ENCODE results near the gene PAX5.

Gene PAX5

GRCh38 chr9:36816371-36816770 is 217.7 kb downstream of the PAX5 start:
- Histone ChIP-seq H3K9me3 (replicated peaks in 1 of 11) (peaks cover 0 to 9% (median 0%) of the 10 kb centered on the region in 11 experiments; a peak in 1 of 22 replicates), H3K27me3 (no peaks in the 10 kb centered on the region; a peak in 1 of 22 replicates), H3K4me3 (no peak overlapping the region), H3K4me1 (peaks cover 0 to 3% (median 0%) of the 10 kb centered on the region in 10 experiments; a peak in 2 of 20 replicates), H4K20me1 (no peaks in the 10 kb centered on the region), H3K9ac (no peak overlapping the region), H3K27ac (no peak overlapping the region), H3K4me2 (no peak overlapping the region), H3K36me3 (no peaks in the 10 kb centered on the region)
- no peak for TF ChIP-seq Cebpa-rat (IDR thresholded peaks at IDR 0.05)

- no peak overlapping the region for H3K4me3 ChIP-seq
- no peak overlapping the region for H3K4me2 ChIP-seq
- H3K36me3 ChIP-seq = no peaks in the 10 kb centered on the region
- no peak overlapping the region for H3K9ac ChIP-seq
- H3K27ac ChIP-seq = no peak overlapping the region
- H4K20me1 ChIP-seq = no peaks in the 10 kb centered on the region
- H3K4me1 ChIP-seq = peaks cover 0 to 3% (median 0%) of the 10 kb centered on the region in 10 experiments; a peak in 2 of 20 replicates
- no peak for TF ChIP-seq Cebpa-rat (IDR thresholded peaks at IDR 0.05)
- peaks cover 0 to 9% (median 0%) of the 10 kb centered on the region in 11 experiments; a peak in 1 of 22 replicates for H3K9me3 ChIP-seq (replicated peaks in 1 of 11)
- H3K27me3 ChIP-seq = no peaks in the 10 kb centered on the region; a peak in 1 of 22 replicates
Observed at GRCh38 chr9:36815566-36816348, 218.3 kb downstream of the PAX5 start.

GRCh38 chr9:36815023-36815422 is 219.0 kb downstream of the PAX5 start:
- Histone ChIP-seq H3K9ac (no peak overlapping the region), H3K27me3 (no peaks in the 10 kb centered on the region; a peak in 1 of 22 replicates), H4K20me1 (no peaks in the 10 kb centered on the region), H3K4me2 (no peak overlapping the region), H3K4me3 (no peak overlapping the region), H3K4me1 (peaks cover 0 to 5% (median under 1%) of the 10 kb centered on the region in 10 experiments; a peak in 9 of 20 replicates), H3K27ac (no peak overlapping the region), H3K36me3 (no peaks in the 10 kb centered on the region), H3K9me3 (replicated peaks in 1 of 11) (peaks cover 0 to 9% (median 0%) of the 10 kb centered on the region in 11 experiments; a peak in 1 of 22 replicates)
- no peak for TF ChIP-seq Cebpa-rat (IDR thresholded peaks at IDR 0.05)

- H3K9ac ChIP-seq = no peak overlapping the region
- H3K27ac ChIP-seq = no peak overlapping the region
- H3K27me3 ChIP-seq = no peaks in the 10 kb centered on the region; a peak in 1 of 22 replicates
- no peak overlapping the region for H3K4me3 ChIP-seq
- H3K4me1 ChIP-seq = peaks cover 8 to 23% (median 19%) of the 10 kb centered on the region in 10 experiments
- no peak overlapping the region for H3K4me2 ChIP-seq
- TF ChIP-seq Cebpa-rat (IDR thresholded peaks at IDR 0.05) = no peak
- no peaks in the 10 kb centered on the region for H3K36me3 ChIP-seq
- H4K20me1 ChIP-seq = no peaks in the 10 kb centered on the region
- peaks cover 0 to 9% (median 0%) of the 10 kb centered on the region in 11 experiments; a peak in 1 of 22 replicates for H3K9me3 ChIP-seq (replicated peaks in 1 of 11)
Observed at GRCh38 chr9:36813154-36813553, 220.9 kb downstream of the PAX5 start.

GRCh38 chr9:36812556-36812955 is 221.5 kb downstream of the PAX5 start:
- Histone ChIP-seq H3K27ac (no peak overlapping the region), H3K27me3 (no peaks in the 10 kb centered on the region; a peak in 1 of 22 replicates), H4K20me1 (no peaks in the 10 kb centered on the region), H3K9ac (no peak overlapping the region), H3K9me3 (replicated peaks in 1 of 11) (peaks cover 0 to 9% (median 0%) of the 10 kb centered on the region in 11 experiments; a peak in 1 of 22 replicates), H3K4me2 (no peak overlapping the region), H3K4me3 (no peak overlapping the region), H3K36me3 (no peaks in the 10 kb centered on the region), H3K4me1 (peaks cover 11 to 29% (median 24%) of the 10 kb centered on the region in 10 experiments)
- no peak for TF ChIP-seq Cebpa-rat (IDR thresholded peaks at IDR 0.05)

- Histone ChIP-seq H3K9ac (peak overlapping the region in 7 of 11 experiments; percentile 11 to 48 (median 17); a peak in 7 of 22 replicates), H3K9me3 (replicated peaks in 1 of 11) (0 out of 22 replicates have a peak, but pooled peaks cover 0 to 9% (median 0%) of the 10 kb centered on the region in 11 experiments), H4K20me1 (no peaks in the 10 kb centered on the region), H3K36me3 (no peaks in the 10 kb centered on the region), H3K27me3 (no peaks in the 10 kb centered on the region), H3K4me2 (peak overlapping the region; percentile 28 to 74 (median 61)), H3K27ac (peak overlapping the region in 7 of 11 experiments; percentile 22 to 63 (median 39); a peak in 12 of 22 replicates), H3K4me3 (no peak overlapping the region), H3K4me1 (peaks cover 26 to 69% (median 52%) of the 10 kb centered on the region in 10 experiments)
- no peak for TF ChIP-seq Cebpa-rat (IDR thresholded peaks at IDR 0.05)
Observed at GRCh38 chr9:36808251-36808650, 225.8 kb downstream of the PAX5 start.

- Histone ChIP-seq H4K20me1 (no peaks in the 10 kb centered on the region), H3K4me2 (peak overlapping the region; percentile 49 to 78 (median 69))
- TF ChIP-seq Cebpa-rat (IDR thresholded peaks at IDR 0.05) = no peak
Observed at GRCh38 chr9:36803961-36804360, 230.1 kb downstream of the PAX5 start.

GRCh38 chr9:36802201-36802920 is 231.7 kb downstream of the PAX5 start:
- no peak for TF ChIP-seq Cebpa-rat (IDR thresholded peaks at IDR 0.05)
- Histone ChIP-seq H3K9me3 (replicated peaks in 1 of 11) (no peaks in the 10 kb centered on the region), H3K9ac (peak overlapping the region in 1 of 11 experiments; percentile 7; a peak in 1 of 22 replicates), H3K4me1 (peaks cover 27 to 55% (median 44%) of the 10 kb centered on the region in 10 experiments), H4K20me1 (no peaks in the 10 kb centered on the region), H3K36me3 (no peaks in the 10 kb centered on the region), H3K27me3 (no peaks in the 10 kb centered on the region), H3K27ac (no peak overlapping the region), H3K4me3 (no peak overlapping the region), H3K4me2 (peak overlapping the region; percentile 5 to 78 (median 69); a peak in 19 of 22 replicates)

More at GRCh38 chr9:36803961-36804360, 230.1 kb downstream of the PAX5 start:
- no peak overlapping the region for H3K4me3 ChIP-seq
- H3K4me1 ChIP-seq = peaks cover 38 to 69% (median 58%) of the 10 kb centered on the region in 10 experiments
- no peak overlapping the region for H3K27ac ChIP-seq
- H3K9me3 ChIP-seq (replicated peaks in 1 of 11) = no peaks in the 10 kb centered on the region
- no peaks in the 10 kb centered on the region for H3K27me3 ChIP-seq
- no peaks in the 10 kb centered on the region for H3K36me3 ChIP-seq
- no peak overlapping the region for H3K9ac ChIP-seq

- Histone ChIP-seq H3K4me1 (peaks cover 20 to 37% (median 29%) of the 10 kb centered on the region in 10 experiments), H3K27ac (no peak overlapping the region), H3K4me2 (no peak overlapping the region), H3K36me3 (no peaks in the 10 kb centered on the region), H3K9ac (no peak overlapping the region), H3K9me3 (replicated peaks in 1 of 11) (no peaks in the 10 kb centered on the region), H3K4me3 (no peak overlapping the region), H3K27me3 (no peaks in the 10 kb centered on the region), H4K20me1 (no peaks in the 10 kb centered on the region)
- TF ChIP-seq Cebpa-rat (IDR thresholded peaks at IDR 0.05) = no peak
Observed at GRCh38 chr9:36800455-36800854, 233.6 kb downstream of the PAX5 start.
